Skin of body (tissue), 3 donors: ENCODE data around the gene ZBTB26. TPM values are rescaled to one million over a fixed set of nuclear protein-coding genes. Genes with fewer than 3 reads are reported as not detected.
A peak's percentile ranks its signal among the peaks of the same experiment; 100 is the strongest.
"Not testable (repeated sequence)": the region's sequence is repeated elsewhere in the genome, so short reads cannot be mapped to it uniquely, and the experiment has no call there.

ENCODE experiments used
- DNase-seq: peaks from one replicate; lab custom pipeline; 2025; lab: John Stamatoyannopoulos, UW
- small RNA-seq: library from RNA; depleted of rRNA; stranded (forward); fragments of <200 nt; gene quantifications from one replicate; pipeline ENCODE3, GENCODE V24; 2014; ENCODE audit warnings: low replicate concordance
- total RNA-seq: library from RNA; depleted of rRNA; stranded (reverse); fragments of >200 nt; gene quantifications from one replicate; pipeline ENCODE4 v1.2.3, GENCODE V29; 2014

ZBTB26 gene
- total RNA-seq, 1 donor from 2014 or later = 6.7 TPM

DNA sequence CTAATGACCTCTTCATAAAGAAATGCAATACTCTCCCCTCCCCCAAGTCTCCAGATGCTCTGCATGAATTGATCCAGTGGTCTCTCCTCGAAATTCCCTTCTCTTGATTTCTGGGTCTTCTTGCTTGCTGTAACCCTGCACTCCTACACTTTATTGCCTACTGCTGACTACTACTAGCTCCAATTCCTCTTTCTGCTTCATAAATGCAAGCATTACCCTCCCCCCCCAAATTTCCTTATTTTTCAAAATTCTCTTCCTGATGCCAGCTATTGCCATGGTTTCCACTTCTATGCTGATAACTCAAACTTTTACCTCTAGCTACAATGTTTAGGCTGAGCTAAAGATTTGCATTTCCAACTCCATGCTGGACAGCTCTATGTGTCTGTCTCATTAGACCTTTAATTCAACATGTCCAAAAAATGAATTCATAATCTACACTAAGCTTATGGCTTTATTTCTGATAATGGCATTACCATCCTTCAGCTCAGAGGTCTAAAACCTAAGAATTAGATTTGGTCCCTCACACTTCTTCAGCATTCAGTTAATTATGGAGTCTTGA lies 1.4 kb downstream of the ZBTB26 start:
- DNase-seq = no peak

DNA sequence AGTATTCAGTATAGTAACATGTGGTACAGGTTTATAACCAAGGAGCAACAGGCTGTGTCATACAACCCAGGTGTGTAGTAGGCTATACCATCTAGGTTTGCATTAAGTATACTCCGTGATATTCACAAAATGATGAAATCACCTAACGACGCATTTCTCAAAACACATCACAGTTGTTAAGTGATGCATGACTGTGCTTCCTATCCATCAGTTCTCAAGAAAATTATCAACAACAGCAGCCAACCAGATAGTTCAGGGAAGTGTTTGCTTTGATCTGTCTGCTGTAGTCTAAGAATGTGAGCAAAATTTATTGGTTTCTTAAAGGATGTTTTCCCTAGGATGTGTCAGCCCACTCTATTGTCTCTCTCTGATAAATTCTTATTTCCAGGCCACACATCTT lies 7.4 kb downstream of the ZBTB26 start:
- no peak for DNase-seq

DNA sequence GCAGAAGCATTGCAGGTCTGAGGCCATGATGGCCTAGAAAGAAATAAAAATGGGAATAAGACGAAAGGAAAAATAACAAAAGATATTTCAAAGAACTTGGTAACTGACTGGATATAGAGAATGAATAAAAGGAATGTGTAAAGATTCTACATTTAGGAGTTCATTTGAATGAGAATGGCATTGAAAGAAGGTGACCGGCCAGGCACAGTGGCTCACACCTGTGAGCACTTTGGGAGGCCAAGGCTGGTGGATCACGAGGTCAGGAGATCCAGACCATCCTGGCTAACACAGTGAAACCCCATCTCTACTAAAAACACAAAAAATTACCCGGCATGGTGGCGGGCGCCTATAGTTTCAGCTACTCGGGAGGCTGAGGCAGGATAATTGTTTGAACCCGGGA lies 8.6 kb downstream of the ZBTB26 start:
- no peak for DNase-seq

DNA sequence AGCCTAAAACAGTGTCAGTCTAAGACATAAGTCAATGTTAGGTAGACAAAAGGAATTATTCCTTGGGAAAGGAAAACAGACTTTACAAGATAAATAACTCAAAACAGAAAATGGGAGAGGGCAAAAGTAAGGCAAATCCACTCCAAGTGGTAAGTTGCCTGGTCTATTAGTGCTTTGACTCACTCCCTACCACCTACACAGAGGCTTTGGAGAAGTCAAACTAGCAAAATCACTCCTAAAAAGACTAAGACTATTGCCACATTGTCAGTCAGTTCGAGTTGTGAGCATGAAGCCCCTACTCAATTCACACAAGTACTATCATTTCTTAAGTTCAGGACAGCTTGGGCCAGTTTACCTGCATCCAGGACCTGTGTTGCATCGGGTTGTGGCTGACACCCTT lies 13.0 kb downstream of the ZBTB26 start:
- DNase-seq = no peak

GRCh38 chr9:122912964-122913673 lies 18.2 kb downstream of the ZBTB26 start, which contains the start of gene ZBTB6:
ZBTB6 (minus strand) TSS chr9:122913323; CDS start chr9:122912072, 1,251 bp downstream.
- peak; percentile 85 for DNase-seq

DNA sequence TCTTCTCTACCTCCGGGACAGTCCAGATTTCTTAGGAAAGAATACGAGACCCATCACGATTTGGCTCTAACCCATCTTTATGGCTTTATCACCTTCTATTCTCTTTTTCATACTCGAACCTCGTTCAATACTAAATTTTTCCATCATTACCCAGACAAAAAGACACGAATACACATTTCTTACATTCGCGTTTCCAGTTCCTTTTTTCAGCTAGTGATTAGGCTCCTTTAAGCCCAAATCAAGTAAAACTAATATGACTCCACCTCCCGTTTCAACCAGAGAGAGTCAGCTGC lies 18.7 kb downstream of the ZBTB26 start:
- no peak for DNase-seq

DNA sequence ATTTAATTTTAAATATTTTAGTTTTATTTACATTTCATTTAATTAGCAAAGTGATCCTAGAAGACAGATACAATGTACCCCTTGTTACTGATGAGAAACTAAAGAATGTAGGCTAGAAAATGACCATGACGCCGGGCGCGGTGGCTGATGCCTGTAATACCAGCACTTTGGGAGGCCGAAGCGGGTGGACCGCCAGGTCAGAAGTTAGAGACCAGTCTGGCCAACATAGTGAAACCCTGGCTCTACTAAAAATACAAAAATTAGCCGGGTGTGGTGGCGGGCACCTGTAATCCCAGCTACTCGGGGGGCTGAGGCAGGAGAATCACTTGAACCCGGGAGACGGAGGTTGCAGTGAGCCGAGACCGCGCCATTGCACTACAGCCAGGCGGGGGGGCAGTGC lies 25.2 kb downstream of the ZBTB26 start:
- not testable (repeated sequence) for DNase-seq

DNA sequence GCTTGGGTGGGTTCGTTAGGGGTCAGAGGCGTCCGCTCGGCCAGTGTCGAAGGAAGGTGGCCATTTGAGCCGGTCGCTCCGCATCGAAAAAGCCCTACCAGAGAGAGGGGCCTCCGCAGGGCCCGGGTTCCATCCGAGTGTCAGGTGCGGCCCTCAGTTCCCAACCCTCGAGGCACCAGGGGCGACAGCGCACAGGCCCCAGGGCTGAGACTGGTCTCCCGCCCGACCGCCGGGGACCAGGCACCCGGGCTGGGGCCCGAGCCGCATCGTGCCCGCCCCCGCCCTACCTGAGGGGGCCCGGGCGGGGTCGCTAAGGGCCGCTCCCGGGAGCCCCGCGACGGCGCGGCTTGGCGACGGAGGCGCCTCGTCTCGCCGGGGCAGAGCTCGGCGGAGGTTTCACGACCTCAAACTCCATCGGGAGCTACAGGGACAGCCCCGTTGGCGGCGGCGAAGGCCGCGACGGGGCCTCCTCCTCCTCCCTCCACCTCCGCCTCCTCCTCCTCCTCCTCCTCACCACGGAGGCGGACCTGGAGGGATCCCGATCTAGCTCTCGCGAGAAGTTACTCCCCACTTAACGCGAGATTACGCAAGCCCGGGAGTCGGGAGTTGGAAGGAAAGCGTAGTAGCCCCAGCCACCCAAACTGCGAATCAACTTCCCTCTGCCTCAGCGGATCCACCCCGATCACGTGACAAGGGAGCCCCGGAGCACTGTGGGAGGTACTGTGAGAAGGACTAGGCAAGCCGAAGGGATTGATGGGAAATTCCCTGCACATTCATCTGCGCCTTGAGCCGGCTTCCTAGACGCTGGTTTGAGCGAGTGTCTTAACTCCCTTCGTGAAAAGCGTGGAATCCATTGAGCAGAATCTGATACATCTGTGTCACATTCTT lies 26.2 kb downstream of the ZBTB26 start, which contains the start of gene RC3H2:
Gene RC3H2, minus strand, starts transcription at position 537 of the 888 bp plus-strand sequence. CDS start 7,850 bp downstream, outside the sequence.
- peak; percentile 100 for DNase-seq

DNA sequence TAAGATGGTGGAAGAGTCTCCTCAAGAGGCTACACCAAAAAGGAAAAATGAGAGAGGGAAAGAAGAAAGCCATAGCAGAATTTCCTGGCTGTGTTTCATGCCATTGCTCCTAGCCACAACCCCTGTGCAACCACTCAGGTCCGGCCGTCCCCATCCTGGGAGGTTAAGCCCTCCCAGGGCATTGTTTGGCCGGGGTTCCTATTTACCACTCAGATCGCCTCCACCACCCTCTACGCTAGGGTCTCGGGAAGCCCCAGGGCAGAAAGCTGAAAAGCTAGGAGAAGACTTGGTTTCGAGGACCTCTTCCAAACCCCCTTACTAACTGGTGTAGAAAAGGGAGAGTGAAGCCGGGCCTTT lies 26.9 kb downstream of the ZBTB26 start:
- DNase-seq = no peak

DNA sequence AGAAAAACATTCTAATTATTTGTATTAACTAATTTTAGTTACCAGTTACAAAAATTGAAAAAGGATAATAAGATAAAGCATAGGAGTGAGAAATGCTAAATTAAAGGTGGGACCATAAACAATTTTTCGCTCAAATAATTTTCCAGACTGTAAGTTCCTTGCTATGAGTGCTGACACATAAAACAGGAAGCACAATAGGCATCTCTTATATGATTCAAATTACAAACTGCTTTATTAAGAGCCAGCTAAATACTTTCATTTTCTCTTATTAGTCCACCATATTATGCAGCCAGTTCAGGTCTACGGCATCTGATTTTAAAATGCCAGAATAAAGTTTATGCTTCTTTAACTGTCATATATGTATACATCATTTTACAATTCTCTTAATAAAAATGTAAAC lies 30.5 kb downstream of the ZBTB26 start:
- DNase-seq = no peak

DNA sequence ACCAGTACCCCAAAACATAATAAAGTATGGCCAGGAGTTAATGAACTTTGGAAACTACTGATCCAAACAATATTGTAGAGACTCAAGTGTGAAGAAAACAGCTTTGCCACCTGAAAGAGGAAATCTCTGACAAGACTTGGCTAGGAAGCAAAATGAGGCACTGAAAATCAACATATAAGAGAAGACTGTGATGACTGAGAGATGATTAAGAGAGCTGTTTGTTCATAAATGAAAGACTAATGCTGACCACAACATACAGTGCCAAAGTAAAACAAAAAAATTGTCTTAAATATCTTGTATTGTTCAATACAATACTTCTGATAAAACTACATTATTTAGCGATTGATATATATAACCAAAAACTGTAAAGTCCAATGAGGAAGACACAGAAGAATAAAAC lies 33.3 kb downstream of the ZBTB26 start:
- DNase-seq = no peak

DNA sequence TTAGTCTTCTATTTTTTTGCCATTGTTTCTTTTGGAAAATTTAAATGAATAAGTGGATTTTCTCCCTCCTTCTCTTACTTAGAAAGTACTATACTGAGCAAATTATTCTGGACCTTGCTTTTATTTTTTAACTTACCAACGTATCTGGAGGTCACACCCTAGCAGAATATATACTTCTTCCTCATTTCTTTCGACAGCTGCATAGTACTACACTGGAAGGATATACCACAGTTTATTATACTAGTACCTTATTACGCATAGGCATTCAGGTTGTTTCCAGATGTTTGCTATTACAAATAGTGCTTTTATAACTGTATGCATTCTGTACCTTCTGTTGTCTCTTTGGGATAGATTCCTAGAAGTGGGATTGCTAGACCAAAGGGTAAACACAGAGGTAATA lies 42.8 kb downstream of the ZBTB26 start:
- no peak for DNase-seq

DNA sequence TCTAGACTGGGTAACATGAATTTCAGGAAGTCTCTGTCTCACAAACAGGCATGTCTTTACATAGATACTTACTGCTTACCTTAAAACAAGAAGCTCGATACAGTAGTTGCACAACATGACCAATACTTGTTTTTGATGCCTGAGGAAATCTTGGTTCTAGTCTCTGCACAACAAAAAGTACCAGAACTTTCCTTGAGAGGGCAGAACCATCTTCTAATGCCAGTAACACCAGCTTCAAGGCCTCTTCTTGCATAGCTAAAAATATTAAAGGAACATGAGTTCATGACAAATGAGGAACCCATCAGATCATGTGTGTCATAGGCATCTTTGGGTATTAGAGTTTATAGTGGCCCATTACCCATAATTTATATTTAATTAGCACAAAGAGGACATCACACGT lies 48.2 kb downstream of the ZBTB26 start:
- no peak for DNase-seq

DNA sequence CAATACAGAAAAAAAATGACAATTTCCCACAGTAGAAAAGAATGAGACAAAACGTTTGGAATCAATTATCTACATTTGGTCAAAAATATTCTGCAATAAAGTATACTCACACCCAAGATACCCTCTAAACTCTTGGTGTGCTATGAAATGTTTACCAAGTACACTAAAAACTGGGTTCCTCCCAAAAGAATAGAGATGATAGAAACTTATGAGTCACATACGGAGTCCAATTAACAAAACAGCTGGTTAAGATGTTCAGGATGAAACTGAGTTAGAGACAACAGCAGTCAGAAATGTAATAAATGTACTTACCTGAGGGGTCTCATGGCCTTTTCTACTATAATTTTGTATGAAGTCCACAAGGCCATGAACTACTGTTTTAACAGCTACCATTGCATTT lies 51.9 kb downstream of the ZBTB26 start:
- DNase-seq = no peak

DNA sequence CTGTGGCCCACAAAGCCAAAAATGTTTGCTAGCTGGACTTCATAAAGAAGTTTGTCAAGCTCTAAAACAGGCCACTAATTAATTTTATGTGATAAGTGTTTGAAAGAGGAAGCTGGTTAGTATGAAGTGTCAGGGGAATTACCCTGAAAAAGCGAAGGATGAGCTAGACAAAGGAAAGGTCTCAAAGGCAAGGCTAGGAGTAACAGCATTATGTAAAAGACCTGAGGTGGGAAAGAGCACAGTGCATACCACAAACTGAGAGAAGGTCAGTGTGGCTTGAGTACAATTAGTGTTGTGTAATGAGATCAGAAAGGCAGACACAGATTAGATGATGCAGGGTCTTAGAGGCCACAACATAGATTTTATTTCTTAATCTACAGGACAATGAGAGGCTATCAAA lies 55.8 kb downstream of the ZBTB26 start:
- no peak for DNase-seq

DNA sequence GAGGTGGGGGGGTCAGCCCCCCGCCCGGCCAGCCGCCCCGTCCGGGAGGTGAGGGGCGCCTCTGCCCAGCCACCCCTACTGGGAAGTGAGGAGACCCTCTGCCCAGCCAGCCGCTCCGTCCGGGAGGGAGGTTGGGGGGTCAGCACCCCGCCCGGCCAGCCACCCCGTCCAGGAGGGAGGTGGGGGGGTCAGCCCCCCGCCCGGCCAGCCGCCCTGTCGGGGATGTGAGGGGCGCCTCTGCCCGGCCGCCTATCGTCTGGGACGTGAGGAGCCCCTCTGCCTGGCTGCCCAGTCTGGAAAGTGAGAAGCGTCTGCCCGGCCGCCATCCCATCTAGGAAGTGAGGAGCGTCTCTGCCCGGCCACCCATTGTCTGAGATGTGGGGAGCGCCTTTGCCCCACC lies 64.0 kb downstream of the ZBTB26 start:
- DNase-seq = not testable (repeated sequence)

- DNase-seq = no peak
Observed at GRCh38 chr9:122866079-122866478, 65.2 kb downstream of the ZBTB26 start.

Small RNAs within 50 kb of the gene (small RNA-seq; reads per million reads assigned to genes)
- gene RNY1P15 = not detected
- gene SNORD90 = 1,760 reads per million, percentile 99 among the genes with 10 or more reads in this experiment

Other genes starting within 250 kb of the ZBTB26 start
- gene OR1L4, start 207.5 kb downstream of the ZBTB26 start, total RNA-seq = not detected
- gene OR1L6, start 189.2 kb downstream of the ZBTB26 start, total RNA-seq = not detected
- gene OR5C1, start 142.6 kb downstream of the ZBTB26 start, total RNA-seq = not detected
- not detected for gene OR1K1, start 131.4 kb downstream of the ZBTB26 start, total RNA-seq
- gene PDCL, start 102.9 kb downstream of the ZBTB26 start, total RNA-seq = 28.3 TPM
- gene RC3H2, start 26.2 kb downstream of the ZBTB26 start, total RNA-seq = 39.3 TPM
- gene ZBTB6, start 18.2 kb downstream of the ZBTB26 start, total RNA-seq = 23.5 TPM
- 66.8 TPM for gene RABGAP1, start 9.5 kb upstream of the ZBTB26 start, total RNA-seq
- gene GPR21, start 102.2 kb upstream of the ZBTB26 start, total RNA-seq = 4.3 TPM